Measurements from ENCODE around the gene DHRS7B. TPM values are rescaled to one million over a fixed set of nuclear protein-coding genes. Genes with fewer than 3 reads are reported as not detected.

DHRS7B gene
- total RNA-seq, 1 donor from 2014 or later = 11.4 TPM

DNA sequence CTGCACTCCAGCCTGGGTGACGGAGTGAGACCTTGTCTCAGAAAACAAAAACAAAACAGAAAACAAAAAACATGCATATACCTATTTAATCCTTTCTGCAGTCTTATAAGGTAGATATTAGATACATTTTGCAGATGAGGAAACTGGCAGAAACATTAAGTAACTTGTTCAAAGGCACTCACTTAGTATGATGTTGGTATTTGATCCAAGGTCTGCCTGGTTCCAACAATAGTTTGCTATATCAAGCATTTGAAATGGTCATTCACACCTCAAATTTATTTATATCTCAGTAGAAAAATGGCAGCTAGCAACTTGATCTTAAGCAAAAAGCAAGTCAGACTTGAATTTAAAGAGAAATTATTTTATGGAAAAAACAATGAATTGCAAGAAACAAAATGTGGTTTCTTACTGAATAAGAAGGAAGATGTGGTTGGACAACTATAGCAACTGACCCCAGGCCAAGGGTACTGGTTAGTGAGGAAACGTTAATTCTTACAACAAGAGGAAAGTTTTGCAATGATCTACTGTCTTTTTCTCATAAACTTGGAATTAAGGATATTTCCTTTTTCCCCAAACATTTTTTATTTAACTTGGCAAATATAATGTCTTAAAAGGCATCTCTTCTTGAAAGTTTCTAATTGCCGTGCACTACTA, 19.7 kb downstream of the DHRS7B start:
- FAIRE-seq (no peak), DNase-seq (ENCODE audit: low spot score in 2 of 2) (no peak)

DNA sequence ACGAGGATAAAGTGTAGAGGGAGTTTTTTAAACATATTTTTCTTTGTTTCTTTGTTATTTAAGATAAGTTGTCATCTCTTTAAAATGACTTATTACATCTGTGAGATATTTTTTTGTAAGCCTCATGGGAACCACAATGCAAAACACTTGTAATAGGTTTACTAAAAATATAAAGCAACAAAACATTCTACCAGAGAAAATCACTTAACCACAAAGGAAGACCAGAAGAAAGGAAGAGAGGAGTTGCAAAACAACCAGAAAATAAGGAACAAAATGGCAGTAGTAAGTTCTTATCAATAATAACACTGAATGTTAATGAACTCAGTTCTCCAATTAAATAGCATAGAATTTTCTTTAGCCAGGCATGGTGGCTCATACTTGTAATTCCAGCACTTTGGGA, 22.9 kb downstream of the DHRS7B start:
- FAIRE-seq (no peak), DNase-seq (ENCODE audit: low spot score in 2 of 2) (no peak)

DNA sequence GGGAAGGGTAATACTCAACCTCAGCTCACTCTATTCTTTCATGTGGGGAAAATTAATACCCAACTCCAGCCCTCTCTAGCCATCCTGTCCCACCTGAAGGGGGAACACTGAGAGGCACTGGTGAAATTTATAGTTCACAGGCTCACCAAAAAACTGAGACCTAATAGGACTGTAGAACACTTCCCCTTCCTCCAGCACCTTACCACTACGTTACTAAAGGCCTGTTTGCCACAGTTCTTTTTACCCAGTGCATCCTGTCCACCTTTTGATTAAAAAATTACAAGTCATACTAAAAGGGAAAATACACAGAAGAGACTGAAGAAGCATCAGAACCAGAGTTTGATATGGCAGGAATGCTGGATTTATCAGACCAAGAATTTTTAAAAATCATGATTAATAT, 26.0 kb downstream of the DHRS7B start:
- FAIRE-seq = no peak
- DNase-seq (ENCODE audit: low spot score in 2 of 2) = no peak

DNA sequence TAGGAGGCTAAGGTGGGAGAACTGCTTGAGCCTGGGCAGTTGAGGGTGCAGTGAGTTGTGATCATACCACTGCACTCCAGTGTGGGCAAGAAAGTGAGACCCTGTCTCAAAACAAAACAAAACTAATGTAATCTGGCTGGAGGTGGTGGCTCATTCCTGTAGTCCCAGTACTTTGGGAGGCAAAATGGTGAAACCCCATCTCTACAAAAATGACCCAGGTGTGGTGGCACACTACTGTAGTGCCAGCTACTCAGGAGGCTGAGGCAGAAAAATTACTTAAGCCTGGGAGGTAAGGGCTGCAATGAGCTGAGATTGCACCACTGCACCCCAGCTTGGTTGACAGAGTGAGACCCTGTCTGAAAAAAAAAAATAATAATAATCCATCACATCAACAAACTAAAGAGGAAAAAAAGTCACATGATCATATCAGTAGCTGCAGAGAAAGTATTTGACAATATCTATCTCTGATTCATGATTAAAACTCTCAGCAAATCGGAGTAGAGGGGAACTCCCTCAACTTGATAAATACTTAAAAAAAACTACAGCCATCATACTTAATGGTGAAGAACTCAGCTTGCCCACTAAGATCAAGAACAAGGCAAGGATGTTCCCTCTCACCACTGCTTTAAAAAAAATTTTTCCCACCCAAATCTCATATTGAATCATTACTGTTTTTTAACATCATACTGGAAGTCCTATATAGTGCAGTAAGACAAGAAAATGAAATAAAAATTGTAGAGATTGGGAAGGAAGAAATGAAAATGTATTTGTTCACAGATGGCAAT, 31.0 kb downstream of the DHRS7B start:
- FAIRE-seq (no peak), DNase-seq (ENCODE audit: low spot score in 2 of 2) (no peak)

GRCh38 chr17:21160401-21160800, 33.6 kb downstream of the DHRS7B start:
- no peak for DNase-seq (ENCODE audit: low spot score in 2 of 2)
- no peak for FAIRE-seq

- DNase-seq (ENCODE audit: low spot score in 2 of 2) (no peak), FAIRE-seq (no peak)
Measured at GRCh38 chr17:21161498-21162393, 35.0 kb downstream of the DHRS7B start.

DNA sequence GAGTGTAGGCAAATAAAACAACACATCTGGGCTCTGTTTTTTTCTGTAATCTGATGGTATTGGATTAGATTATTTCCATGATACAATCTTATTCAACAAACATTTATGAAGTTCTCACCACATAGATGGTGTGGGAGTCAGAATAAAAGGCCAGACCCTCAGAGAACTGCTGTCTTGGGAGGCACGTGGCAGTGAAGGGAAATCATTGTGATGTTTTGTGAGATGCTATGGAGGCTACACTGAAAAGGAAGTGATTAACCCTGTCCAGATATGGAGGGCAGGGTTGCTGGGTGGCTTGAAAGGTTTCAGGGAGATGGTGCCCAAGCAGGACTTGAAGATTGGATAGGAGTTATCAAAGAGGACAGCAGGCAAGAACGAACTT, 35.6 kb downstream of the DHRS7B start:
- no peak for FAIRE-seq
- no peak for DNase-seq (ENCODE audit: low spot score in 2 of 2)

GRCh38 chr17:21163101-21163500, 36.3 kb downstream of the DHRS7B start:
- no peak for FAIRE-seq
- DNase-seq (ENCODE audit: low spot score in 2 of 2) = no peak

GRCh38 chr17:21164216-21164615, 37.5 kb downstream of the DHRS7B start:
- DNase-seq (ENCODE audit: low spot score in 2 of 2) (no peak), FAIRE-seq (no peak)

DNA sequence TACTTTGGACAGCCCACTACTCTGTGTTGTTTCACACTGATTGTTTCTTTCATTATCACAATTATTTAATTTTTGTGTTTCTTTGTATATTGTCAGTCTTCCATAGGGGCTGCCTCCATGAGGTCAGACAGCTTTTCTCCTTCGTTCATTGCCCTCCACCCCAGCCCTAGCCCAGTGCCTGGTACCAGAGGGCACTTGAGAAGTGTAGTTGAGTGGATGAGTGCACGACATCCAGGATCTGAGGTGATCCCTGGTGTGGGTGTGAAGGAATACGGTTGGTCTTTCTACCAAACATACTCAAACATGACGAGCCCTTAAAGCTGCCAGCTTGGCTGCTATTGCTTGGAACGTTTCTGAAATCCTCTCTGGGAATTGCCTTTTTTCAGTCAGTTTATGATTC, 37.9 kb downstream of the DHRS7B start:
- DNase-seq (ENCODE audit: low spot score in 2 of 2) (no peak), FAIRE-seq (no peak)

GRCh38 chr17:21165922-21166594, 39.3 kb downstream of the DHRS7B start:
- FAIRE-seq = no peak

GRCh38 chr17:21166595-21167210, 39.9 kb downstream of the DHRS7B start:
- DNase-seq (ENCODE audit: low spot score in 2 of 2) (no peak), FAIRE-seq (no peak)

More at GRCh38 chr17:21165922-21166594, 39.3 kb downstream of the DHRS7B start:
- DNase-seq (ENCODE audit: low spot score in 2 of 2) = no peak

DNA sequence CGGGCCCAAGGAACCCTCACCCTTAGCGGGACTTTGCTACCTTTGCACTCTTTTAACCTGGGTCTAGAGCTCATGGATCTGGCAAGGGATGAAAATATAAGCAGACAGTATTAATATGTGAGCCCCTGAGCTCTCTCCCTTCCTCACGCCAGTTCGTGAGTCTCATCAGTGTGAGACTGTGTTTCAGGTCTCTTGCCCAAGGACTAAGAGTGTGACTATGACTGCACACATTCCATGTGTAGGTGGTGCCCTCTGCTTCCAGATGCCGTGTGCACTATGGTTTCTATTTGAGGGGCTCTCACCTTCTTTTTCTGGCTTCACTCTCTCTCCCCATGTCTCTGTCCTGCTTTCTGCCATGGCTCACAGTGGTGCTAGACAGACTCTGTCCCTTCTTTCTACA, 40.5 kb downstream of the DHRS7B start:
- no peak for DNase-seq (ENCODE audit: low spot score in 2 of 2)

DNA sequence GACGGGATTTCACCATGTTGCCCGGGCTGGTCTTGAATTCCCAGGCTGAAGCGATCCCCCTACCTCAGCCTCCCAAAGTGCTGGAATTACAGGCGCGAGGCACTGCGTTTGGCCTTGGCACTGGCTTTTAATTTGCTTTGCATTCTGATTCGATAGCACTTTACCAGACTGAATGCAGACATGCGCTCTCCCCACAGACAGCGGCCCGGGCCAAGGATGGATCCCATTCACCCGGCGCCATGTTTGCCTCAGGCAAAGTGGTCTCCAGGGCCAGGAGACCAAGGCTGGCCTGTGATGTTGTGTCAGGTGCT, 41.7 kb downstream of the DHRS7B start:
- DNase-seq (ENCODE audit: low spot score in 2 of 2) (no peak), FAIRE-seq (no peak)

More for the DNA sequence above, 40.5 kb downstream of the DHRS7B start:
- no peak for FAIRE-seq

DNA sequence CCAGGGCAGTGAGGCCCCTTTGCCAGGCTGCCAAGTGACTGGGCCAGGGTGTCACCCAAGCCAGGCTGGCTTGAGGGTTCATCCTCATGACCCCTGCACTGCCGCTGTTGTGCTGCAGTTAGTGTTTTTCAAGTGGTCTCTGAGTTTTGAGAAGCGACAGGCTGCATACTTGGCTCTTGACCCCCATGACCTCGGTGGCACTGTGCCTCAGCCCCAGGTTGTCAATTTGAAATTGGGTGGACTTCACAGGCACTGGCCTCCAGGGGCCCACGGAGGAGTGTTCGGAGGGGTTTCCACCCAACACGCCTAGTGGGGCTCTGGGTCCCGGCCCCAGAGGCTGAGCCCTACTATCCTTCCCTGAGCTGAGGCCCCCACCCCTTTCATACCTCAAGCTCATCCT, 42.7 kb downstream of the DHRS7B start:
- no peak for DNase-seq (ENCODE audit: low spot score in 2 of 2)
- FAIRE-seq = no peak

DNA sequence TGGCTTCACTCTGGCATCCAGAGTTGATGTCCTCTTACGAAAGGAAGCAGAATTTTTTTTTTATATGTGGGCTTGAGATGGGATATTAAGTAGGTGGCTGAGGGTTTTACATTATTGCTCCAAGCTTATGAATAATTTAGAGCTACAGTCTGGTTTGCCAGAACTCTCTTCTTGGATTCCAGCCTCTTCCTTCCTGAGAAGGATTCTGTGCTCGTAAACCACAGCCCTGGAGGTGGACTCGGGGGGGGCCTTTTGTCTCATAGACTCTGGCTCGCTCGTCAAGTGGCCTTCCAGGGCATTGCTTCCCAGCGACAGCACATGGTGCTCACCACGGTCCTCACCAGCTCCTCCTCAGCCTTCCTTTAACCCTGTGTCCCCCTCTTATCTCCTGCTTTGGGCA, 44.0 kb downstream of the DHRS7B start:
- DNase-seq (ENCODE audit: low spot score in 2 of 2) = no peak
- FAIRE-seq = no peak

DNA sequence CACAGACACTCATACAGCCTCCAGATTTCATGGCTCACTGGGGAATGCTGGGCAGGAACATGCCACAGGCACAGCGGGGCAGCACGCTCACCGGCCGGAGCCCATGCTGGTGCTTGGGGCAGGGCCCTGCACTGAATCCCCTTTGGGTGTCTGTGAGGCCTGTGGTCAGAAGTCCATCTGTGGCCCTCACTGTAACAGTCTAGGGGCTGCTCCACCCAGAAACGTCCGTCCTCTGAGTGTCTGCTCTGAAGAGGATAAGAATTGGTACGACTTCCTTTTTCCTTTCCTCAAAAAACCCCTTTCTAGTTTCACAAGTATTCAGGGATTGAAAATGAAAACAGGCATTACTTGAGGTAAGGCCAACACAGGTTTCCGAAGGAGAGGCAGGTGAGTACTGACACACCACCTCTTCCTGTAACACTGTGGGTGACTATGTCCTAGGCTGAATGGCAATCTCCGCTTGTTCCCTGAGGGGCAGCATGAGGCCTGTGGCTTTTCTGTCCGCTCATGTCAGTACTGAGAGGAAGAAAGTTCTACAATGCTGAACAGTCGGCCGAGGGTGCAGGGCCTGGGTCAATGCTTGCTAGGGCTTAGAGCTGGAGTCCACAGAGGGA, 44.7 kb downstream of the DHRS7B start:
- FAIRE-seq (no peak), DNase-seq (ENCODE audit: low spot score in 2 of 2) (no peak)

DNA sequence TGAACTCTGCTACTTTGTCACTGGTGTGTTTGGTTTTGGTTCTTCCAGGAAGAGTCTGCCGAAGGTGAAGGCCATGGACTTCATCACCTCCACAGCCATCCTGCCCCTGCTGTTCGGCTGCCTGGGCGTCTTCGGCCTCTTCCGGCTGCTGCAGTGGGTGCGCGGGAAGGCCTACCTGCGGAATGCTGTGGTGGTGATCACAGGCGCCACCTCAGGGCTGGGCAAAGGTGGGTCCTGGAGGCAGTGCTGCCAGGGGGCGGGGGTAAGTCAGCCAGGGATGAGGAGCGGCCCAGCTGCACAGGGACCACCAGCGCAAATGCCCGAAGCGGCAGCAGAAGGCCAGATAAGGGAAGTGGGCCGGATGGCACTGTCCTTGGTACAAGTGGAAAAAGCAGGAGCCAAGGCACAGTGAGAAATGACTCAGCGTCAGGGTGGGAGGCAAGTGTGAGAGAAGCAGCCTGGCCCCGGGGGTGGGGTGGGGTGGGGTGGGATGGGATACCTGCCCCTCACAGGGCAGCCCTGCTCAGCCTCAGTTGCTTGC, 45.3 kb downstream of the DHRS7B start:
- peak in 1 of 2 donors; percentile 5 for DNase-seq (ENCODE audit: low spot score in 2 of 2)
- no peak for FAIRE-seq

GRCh38 chr17:21172846-21173245, 46.1 kb downstream of the DHRS7B start:
- no peak for DNase-seq (ENCODE audit: low spot score in 2 of 2)
- no peak for FAIRE-seq

- FAIRE-seq (no peak), DNase-seq (ENCODE audit: low spot score in 2 of 2) (peak in 1 of 2 donors; percentile 2)
Measured at GRCh38 chr17:21173543-21173942, 46.8 kb downstream of the DHRS7B start.
